HepG2 (cell line): ENCODE data around the gene CFAP97. TPM values are rescaled to one million over a fixed set of nuclear protein-coding genes. Genes with fewer than 3 reads are reported as not detected.

ENCODE experiments used
- ATF7-NPFF ChIP-seq: sonication (generic); formaldehyde crosslinking; IDR thresholded peaks from 2 replicates; pipeline ENCODE4 v1.8.1; 2023; ENCODE audit warnings: mild to moderate bottlenecking, low read depth, missing genetic modification reagents, moderate library complexity
- CBX5 ChIP-seq: sonication (generic); formaldehyde crosslinking; IDR thresholded peaks from 2 replicates; pipeline ENCODE4 v1.4.0; 2020; ENCODE audit warnings: missing genetic modification reagents, borderline replicate concordance
- CEBPB ChIP-seq: IDR thresholded peaks from 2 replicates; pipeline ENCODE4 v1.6.1; 2011; ENCODE audit warnings: low read depth, low read length, improper control_type of control experiment, borderline replicate concordance
- EP300 ChIP-seq, 3 experiments: sonication (generic) in 1 of 3; formaldehyde crosslinking in 1 of 3; IDR thresholded peaks; 2 replicates each; pipeline versions ENCODE4 v1.5.1 to v1.6.1; 2011 to 2020; ENCODE audit warnings: low read depth in 2 of 3, low read length in 2 of 3, borderline replicate concordance in 1 of 3, improper control_type of control experiment in 1 of 3, mild to moderate bottlenecking in 1 of 3, missing genetic modification reagents in 1 of 3, moderate library complexity in 1 of 3
- FOXP1 ChIP-seq, 2 experiments: fragments of 450-650 bp in 1 of 2; IDR thresholded peaks; 2 replicates each; pipeline ENCODE4 v1.6.1; 2017 to 2018; ENCODE audit warnings: antibody characterized with exemption in 1 of 2
- HDAC6 ChIP-seq: fragments of 200-600 bp; sonication (generic); IDR thresholded peaks from 2 replicates; pipeline ENCODE4 v1.7.0; 2017; ENCODE audit warnings: mild to moderate bottlenecking, antibody characterized with exemption, low read length, low read depth
- MAFF ChIP-seq: IDR thresholded peaks from 2 replicates; pipeline ENCODE4 v1.6.1; 2011; ENCODE audit warnings: low read depth, low read length, improper control_type of control experiment
- MIER3 ChIP-seq: IDR thresholded peaks from 2 replicates; pipeline ENCODE4 v1.6.1; 2016; ENCODE audit warnings: missing compliant biosample characterization, borderline replicate concordance
- ONECUT2 ChIP-seq: sonication (generic); formaldehyde crosslinking; IDR thresholded peaks from 2 replicates; pipeline ENCODE4 v1.4.0; 2020; ENCODE audit warnings: missing genetic modification reagents
- PHF20 ChIP-seq: sonication (generic); formaldehyde crosslinking; IDR thresholded peaks from 2 replicates; pipeline ENCODE4 v1.5.0; 2020; ENCODE audit warnings: mild to moderate bottlenecking, missing genetic modification reagents
- RXRA ChIP-seq: sonication (generic); formaldehyde crosslinking; IDR thresholded peaks from 2 replicates; pipeline ENCODE4 v1.5.1; 2020; ENCODE audit warnings: missing genetic modification reagents
- SETDB1 ChIP-seq: sonication (generic); formaldehyde crosslinking; IDR thresholded peaks from 2 replicates; pipeline ENCODE4 v1.5.1; 2020; ENCODE audit warnings: missing genetic modification reagents, mild to moderate bottlenecking, borderline replicate concordance
- SMAD1 ChIP-seq: sonication (generic); formaldehyde crosslinking; IDR thresholded peaks from 2 replicates; pipeline ENCODE4 v1.4.0; 2020; ENCODE audit warnings: missing genetic modification reagents, low read depth, mild to moderate bottlenecking, borderline replicate concordance
- SMARCC2 ChIP-seq: fragments of 450-650 bp; IDR thresholded peaks from 2 replicates; pipeline ENCODE4 v1.6.1; 2017; ENCODE audit warnings: antibody characterized with exemption, mild to moderate bottlenecking
- SPEN ChIP-seq: sonication (generic); formaldehyde crosslinking; IDR thresholded peaks from 2 replicates; pipeline ENCODE4 v1.5.1; 2020; ENCODE audit warnings: low read depth, mild to moderate bottlenecking, missing genetic modification reagents
- TBX3 ChIP-seq: fragments of 450-650 bp; IDR thresholded peaks from 2 replicates; pipeline ENCODE4 v1.6.1; 2017; ENCODE audit warnings: antibody characterized with exemption, mild to moderate bottlenecking, inconsistent platforms, borderline replicate concordance
- TERF1 ChIP-seq: sonication (generic); formaldehyde crosslinking; IDR thresholded peaks from 2 replicates; pipeline ENCODE4 v1.8.0; 2022; ENCODE audit warnings: mild to moderate bottlenecking, missing genetic modification reagents, moderate library complexity
- ZNF24 ChIP-seq: fragments of 450-650 bp; IDR thresholded peaks from 2 replicates; pipeline ENCODE4 v1.6.1; 2017; ENCODE audit warnings: antibody characterized with exemption, mild to moderate bottlenecking
- ZNF3 ChIP-seq: IDR thresholded peaks from 2 replicates; pipeline ENCODE4 v1.7.0; 2017; ENCODE audit warnings: inconsistent platforms
- ZNF44 ChIP-seq: sonication (generic); formaldehyde crosslinking; IDR thresholded peaks from 2 replicates; pipeline ENCODE4 v1.5.1; 2020; ENCODE audit warnings: mild to moderate bottlenecking, missing genetic modification reagents
- ZNF510 ChIP-seq: sonication (generic); formaldehyde crosslinking; IDR thresholded peaks from 2 replicates; pipeline ENCODE4 v1.4.0; 2020; ENCODE audit warnings: low read depth, mild to moderate bottlenecking, missing genetic modification reagents
- ZNF616 ChIP-seq: sonication (generic); formaldehyde crosslinking; IDR thresholded peaks from 2 replicates; pipeline ENCODE4 v1.5.0; 2020; ENCODE audit warnings: low read depth, mild to moderate bottlenecking, missing genetic modification reagents
- ZNF768 ChIP-seq: sonication (generic); formaldehyde crosslinking; IDR thresholded peaks from 2 replicates; pipeline ENCODE4 v1.4.0; 2020; ENCODE audit warnings: missing genetic modification reagents
- polyA plus RNA-seq, 8 experiments: library from polyadenylated mRNA; depleted of rRNA in 3 of 8; stranded (reverse) in 7 of 8; unstranded in 1 of 8; fragments of >200 nt; fragmentation: Illumina TruSeq in 4 of 8; extraction: Trizol in 4 of 8; gene quantifications; 2 replicates each; pipeline versions ENCODE4 v1.2.1 to v1.2.3, GENCODE V29; 2011 to 2016; ENCODE audit warnings: low read depth in 4 of 8, missing spikeins in 1 of 8, mixed read lengths in 1 of 8; ENCODE audit not compliant: insufficient read depth in 1 of 8
- total RNA-seq, 5 experiments: library from RNA; depleted of rRNA; stranded (reverse); fragments of >200 nt; fragmentation: Illumina TruSeq; extraction: Trizol; gene quantifications; 2 replicates each; pipeline ENCODE4 v1.2.3, GENCODE V29; 2016; ENCODE audit warnings: low read depth in 1 of 5
- TF ChIP-seq, protein P1 (sequence below): sonication (generic); formaldehyde crosslinking; IDR thresholded peaks from 2 replicates; pipeline ENCODE4 v1.4.0; 2020; ENCODE audit warnings: mild to moderate bottlenecking, missing genetic modification reagents
- TF ChIP-seq, protein P2 (sequence below): sonication (generic); formaldehyde crosslinking; IDR thresholded peaks from 2 replicates; pipeline ENCODE4 v1.5.0; 2020; ENCODE audit warnings: mild to moderate bottlenecking, missing genetic modification reagents
- TF ChIP-seq, protein P3 (sequence below): sonication (generic); formaldehyde crosslinking; IDR thresholded peaks from 2 replicates; pipeline ENCODE4 v1.8.1; 2023; ENCODE audit warnings: mild to moderate bottlenecking, missing genetic modification reagents

CFAP97 gene
- total and polyA plus RNA-seq, 2 of the 13 experiments (the other 11 are each of a cell fraction or from before 2014, with no cell fraction given) = 32.1 to 44.4 TPM

DNA sequence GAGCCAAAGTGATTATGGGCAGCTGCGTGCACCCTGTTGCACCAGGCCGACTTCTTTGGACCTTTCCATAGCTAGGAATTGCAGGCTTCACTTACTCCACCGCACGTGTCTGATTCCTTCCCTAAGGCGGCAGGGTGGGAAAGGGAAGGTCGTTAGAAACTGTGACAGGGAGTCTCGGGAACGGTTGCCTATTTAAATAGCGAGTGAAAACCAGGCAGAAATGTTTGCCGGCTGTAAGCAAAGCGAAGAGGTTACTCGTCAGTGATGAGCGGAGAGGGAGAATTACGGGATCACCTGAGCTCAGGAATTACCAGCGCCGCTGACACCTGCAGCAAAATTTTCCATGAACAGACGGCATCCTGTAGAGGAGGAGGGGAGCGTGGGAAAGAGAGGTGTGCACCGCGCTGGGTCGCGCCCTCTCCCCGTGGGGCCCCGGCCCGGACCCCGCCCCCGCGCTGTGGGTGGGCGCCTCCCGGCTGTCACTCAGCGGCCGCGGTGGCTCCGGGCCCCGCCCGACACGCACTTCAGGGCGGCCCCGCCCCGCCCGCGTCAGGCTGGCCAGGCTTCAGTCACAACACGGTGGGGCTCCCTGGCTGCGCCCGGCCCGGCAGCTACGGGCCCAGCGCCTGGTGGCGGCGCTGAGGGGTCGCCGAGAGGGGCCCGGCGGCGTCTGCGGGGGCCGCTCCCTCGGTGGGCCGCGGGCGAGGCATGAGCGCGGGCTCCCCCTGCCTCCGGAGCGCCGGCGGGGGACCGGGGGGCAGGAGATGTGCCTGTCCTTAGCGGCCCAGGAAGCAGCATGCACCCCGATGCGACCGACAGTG lies 5.4 kb upstream of the CFAP97 start, which contains the start of gene SNX25 (continued):
- TF ChIP-seq TBX3 = peak; percentile 46; the same call in 1 of the 2 replicates
- no peak for TF ChIP-seq ZNF768 (CRISPR knock-in tag)
- TF ChIP-seq CBX5 (CRISPR knock-in tag) = no peak
- TF ChIP-seq PHF20 (CRISPR knock-in tag) = no peak
- TF ChIP-seq FOXP1 (IDR thresholded peaks at IDR 0.05) = no peak
- TF ChIP-seq FOXP1 (CRISPR knock-in tag; IDR thresholded peaks at IDR 0.05) = no peak
- TF ChIP-seq SETDB1 (CRISPR knock-in tag) = no peak
- TF ChIP-seq CEBPB = no peak
- no peak for TF ChIP-seq ZNF616 (CRISPR knock-in tag)
- no peak for TF ChIP-seq MIER3 (CRISPR knock-in tag)
- TF ChIP-seq ONECUT2 = no peak
- TF ChIP-seq, protein P1, sequence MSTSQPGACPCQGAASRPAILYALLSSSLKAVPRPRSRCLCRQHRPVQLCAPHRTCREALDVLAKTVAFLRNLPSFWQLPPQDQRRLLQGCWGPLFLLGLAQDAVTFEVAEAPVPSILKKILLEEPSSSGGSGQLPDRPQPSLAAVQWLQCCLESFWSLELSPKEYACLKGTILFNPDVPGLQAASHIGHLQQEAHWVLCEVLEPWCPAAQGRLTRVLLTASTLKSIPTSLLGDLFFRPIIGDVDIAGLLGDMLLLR = no peak
- no peak for TF ChIP-seq ZNF3
- TF ChIP-seq, protein P2, sequence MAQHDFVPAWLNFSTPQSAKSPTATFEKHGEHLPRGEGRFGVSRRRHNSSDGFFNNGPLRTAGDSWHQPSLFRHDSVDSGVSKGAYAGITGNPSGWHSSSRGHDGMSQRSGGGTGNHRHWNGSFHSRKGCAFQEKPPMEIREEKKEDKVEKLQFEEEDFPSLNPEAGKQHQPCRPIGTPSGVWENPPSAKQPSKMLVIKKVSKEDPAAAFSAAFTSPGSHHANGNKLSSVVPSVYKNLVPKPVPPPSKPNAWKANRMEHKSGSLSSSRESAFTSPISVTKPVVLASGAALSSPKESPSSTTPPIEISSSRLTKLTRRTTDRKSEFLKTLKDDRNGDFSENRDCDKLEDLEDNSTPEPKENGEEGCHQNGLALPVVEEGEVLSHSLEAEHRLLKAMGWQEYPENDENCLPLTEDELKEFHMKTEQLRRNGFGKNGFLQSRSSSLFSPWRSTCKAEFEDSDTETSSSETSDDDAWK = no peak
- TF ChIP-seq, protein P3, sequence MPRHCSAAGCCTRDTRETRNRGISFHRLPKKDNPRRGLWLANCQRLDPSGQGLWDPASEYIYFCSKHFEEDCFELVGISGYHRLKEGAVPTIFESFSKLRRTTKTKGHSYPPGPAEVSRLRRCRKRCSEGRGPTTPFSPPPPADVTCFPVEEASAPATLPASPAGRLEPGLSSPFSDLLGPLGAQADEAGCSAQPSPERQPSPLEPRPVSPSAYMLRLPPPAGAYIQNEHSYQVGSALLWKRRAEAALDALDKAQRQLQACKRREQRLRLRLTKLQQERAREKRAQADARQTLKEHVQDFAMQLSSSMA = no peak; the same call in 1 of the 2 replicates
- no peak for TF ChIP-seq SMARCC2
- 0 out of 2 replicates have a peak, but pooled peaks have one; percentile 38 for TF ChIP-seq RXRA
- peak in 1 of 2 experiments; percentile 49; a peak in 1 of 4 replicates for TF ChIP-seq EP300 (IDR thresholded peaks at IDR 0.05; ENCODE audit: low read depth in 2 of 2, low read length in 2 of 2)
- no peak for TF ChIP-seq EP300 (CRISPR knock-in tag; IDR thresholded peaks at IDR 0.05; ENCODE audit: borderline replicate concordance)
- no peak for TF ChIP-seq HDAC6
- no peak for TF ChIP-seq SMAD1 (CRISPR knock-in tag)
- TF ChIP-seq SPEN (CRISPR knock-in tag) = peak; percentile 78
- no peak for TF ChIP-seq MAFF
- TF ChIP-seq TERF1 = no peak
- TF ChIP-seq ATF7-NPFF (CRISPR knock-in tag) = 0 out of 2 replicates have a peak, but pooled peaks have one; percentile 14
- no peak for TF ChIP-seq ZNF44 (CRISPR knock-in tag)
- no peak for TF ChIP-seq ZNF510
- TF ChIP-seq ZNF24 = no peak
